CD14-positive monocyte (primary cell): ENCODE measurements around the gene ASB4. TPM values are rescaled to one million over a fixed set of nuclear protein-coding genes. Genes with fewer than 3 reads are reported as not detected.
A peak's percentile ranks its signal among the peaks of the same experiment; 100 is the strongest.

Source experiments
- DNase-seq, 3 donors: peaks; one replicate each; pipeline ENCODE4 v3.0.0-alpha.2; 2011 to 2022
- H2AFZ ChIP-seq: 2 replicates; pipeline ENCODE4 v1.6.0; 2012; ENCODE audit warnings: mild to moderate bottlenecking, low read depth, low read length, inconsistent platforms; ENCODE audit not compliant: insufficient read depth, poor library complexity, severe bottlenecking
- H3K27ac ChIP-seq, 2 donors: 1 replicate in 1 of 2; 2 replicates in 1 of 2; pipeline ENCODE4 v1.5.1; 2012 to 2013; ENCODE audit warnings: low read length in 2 of 2, control low read depth in 1 of 2, inconsistent platforms in 1 of 2, low read depth in 1 of 2, mild to moderate bottlenecking in 1 of 2
- H3K27me3 ChIP-seq, 2 donors: one replicate each; pipeline versions ENCODE4 v1.6.0 to v1.6.1; 2011 to 2013; ENCODE audit warnings: low read length in 2 of 2; ENCODE audit not compliant: control insufficient read depth in 2 of 2, insufficient read depth in 2 of 2
- H3K36me3 ChIP-seq, 2 donors: replicated peaks in 1 of 2; 1 replicate in 1 of 2; 2 replicates in 1 of 2; pipeline versions ENCODE4 v1.5.1 to v1.6.1; 2012 to 2013; ENCODE audit warnings: low read length in 2 of 2, control low read depth in 1 of 2, inconsistent platforms in 1 of 2, mild to moderate bottlenecking in 1 of 2; ENCODE audit not compliant: insufficient read depth in 2 of 2, control insufficient read depth in 1 of 2
- H3K4me1 ChIP-seq, 2 donors: 1 replicate in 1 of 2; 2 replicates in 1 of 2; pipeline versions ENCODE4 v1.5.1 to v1.6.1; 2012 to 2013; ENCODE audit warnings: low read length in 2 of 2, control low read depth in 1 of 2, inconsistent platforms in 1 of 2, mild to moderate bottlenecking in 1 of 2, moderate library complexity in 1 of 2; ENCODE audit not compliant: insufficient read depth in 2 of 2, control insufficient read depth in 1 of 2
- H3K4me2 ChIP-seq: replicated peaks from 2 replicates; pipeline ENCODE3; 2012; ENCODE audit warnings: low read length, moderate library complexity, mild to moderate bottlenecking; ENCODE audit not compliant: poor library complexity, severe bottlenecking; ENCODE audit errors: extremely low read depth
- H3K4me3 ChIP-seq, 3 experiments: fragments of 200-600 bp in 1 of 3; sonication (generic) in 1 of 3; replicated peaks in 1 of 3; 1 replicate in 2 of 3; 2 replicates in 1 of 3; pipeline ENCODE4 v1.5.1; 2011 to 2013; ENCODE audit warnings: low read length in 3 of 3, mild to moderate bottlenecking in 3 of 3, control low read depth in 2 of 3, low read depth in 2 of 3, inconsistent platforms in 1 of 3, moderate library complexity in 1 of 3
- H3K79me2 ChIP-seq: 2 replicates; pipeline ENCODE4 v1.6.0; 2012; ENCODE audit warnings: mild to moderate bottlenecking, control low read depth, inconsistent platforms, low read length, moderate library complexity; ENCODE audit not compliant: insufficient read depth
- H3K9ac ChIP-seq: 2 replicates; pipeline ENCODE4 v1.6.0; 2017; ENCODE audit warnings: low read length, mild to moderate bottlenecking; ENCODE audit not compliant: insufficient read depth, poor library complexity, severe bottlenecking
- H3K9me3 ChIP-seq, 2 donors: replicated peaks in 1 of 2; 1 replicate in 1 of 2; 2 replicates in 1 of 2; pipeline versions ENCODE4 v1.5.1 to v1.6.1; 2012 to 2013; ENCODE audit warnings: low read length in 2 of 2, control low read depth in 1 of 2; ENCODE audit not compliant: control insufficient read depth in 1 of 2, insufficient read depth in 1 of 2
- H4K20me1 ChIP-seq: 2 replicates; pipeline ENCODE4 v1.6.0; 2012; ENCODE audit warnings: mild to moderate bottlenecking, low read length, control low read depth, moderate library complexity; ENCODE audit not compliant: insufficient read depth
- H3K27ac Mint-ChIP-seq, 7 donors: one replicate each; pipeline ENCODE4 v1.8.0; 2020; ENCODE audit warnings: mild to moderate bottlenecking in 7 of 7, mixed read lengths in 7 of 7, moderate library complexity in 6 of 7, inconsistent platforms in 2 of 7
- H3K27me3 Mint-ChIP-seq, 3 donors: one replicate each; pipeline ENCODE4 v1.8.0; 2021 to 2022; ENCODE audit warnings: low read depth in 3 of 3, mild to moderate bottlenecking in 3 of 3, mixed read lengths in 3 of 3, moderate library complexity in 3 of 3, inconsistent platforms in 1 of 3
- H3K36me3 Mint-ChIP-seq, 2 donors: one replicate each; pipeline ENCODE4 v1.8.0; 2020; ENCODE audit warnings: mixed read lengths in 2 of 2, inconsistent platforms in 1 of 2, mild to moderate bottlenecking in 1 of 2
- H3K4me1 Mint-ChIP-seq: one replicate; pipeline ENCODE4 v1.8.0; 2020; ENCODE audit warnings: mild to moderate bottlenecking, mixed read lengths
- H3K4me3 Mint-ChIP-seq, 2 donors: one replicate each; pipeline ENCODE4 v1.8.0; 2020; ENCODE audit warnings: mild to moderate bottlenecking in 2 of 2, mixed read lengths in 2 of 2, moderate library complexity in 1 of 2
- H3K9me3 Mint-ChIP-seq, 7 donors: one replicate each; pipeline ENCODE4 v1.8.0; 2020 to 2022; ENCODE audit warnings: mixed read lengths in 7 of 7, mild to moderate bottlenecking in 6 of 7, moderate library complexity in 6 of 7, inconsistent platforms in 2 of 7
- CTCF ChIP-seq: fragments of 200-600 bp; IDR thresholded peaks from one replicate; pipeline ENCODE4 v1.8.0; 2022; ENCODE audit warnings: antibody characterized with exemption, mild to moderate bottlenecking
- WGBS: methylation state at CpG from one replicate; pipeline ENCODE4 v1.1.5; 2013; ENCODE audit warnings: missing lambda C conversion rate; ENCODE audit not compliant: insufficient coverage; 5-methylcytosine and 5-hydroxymethylcytosine counted together
- intact Hi-C, 2 donors: fragments of 100-400 bp; cut with micrococcal nuclease; formaldehyde crosslinking; loops; one replicate each; pipeline versions ENCODE4 v1.15.0 to v1.15.1; 2023
- polyA plus RNA-seq, 3 donors: library from polyadenylated mRNA; depleted of rRNA in 1 of 3; unstranded in 2 of 3; stranded (reverse) in 1 of 3; fragments of 300-500 nt in 2 of 3; fragments of >200 nt in 1 of 3; fragmentation: Illumina TruSeq in 2 of 3; gene quantifications; 1 replicate in 2 of 3; 2 replicates in 1 of 3; pipeline ENCODE4 v1.2.3, GENCODE V29; 2012 to 2021

ASB4 gene
- polyA plus RNA-seq, 3 donors, result not detected

- Histone ChIP-seq H3K79me2 (peaks cover 10% of the 10 kb centered on the region), H3K4me2 (peak overlapping the region; percentile 8), H3K9me3 (no peaks in the 10 kb centered on the region), H3K9ac (no peak overlapping the region), H3K4me3 (peak overlapping the region in 1 of 3 experiments; percentile 8), H3K27me3 (no peaks in the 10 kb centered on the region), H3K36me3 (peaks cover 98 to 99% of the 10 kb centered on the region in 2 donors), H3K27ac (peak overlapping the region in 1 of 2 donors; percentile 54), H4K20me1 (peaks cover 91% of the 10 kb centered on the region), H2AFZ (no peak overlapping the region), H3K4me1 (peaks cover 29 to 53% of the 10 kb centered on the region in 2 donors)
- no peak for DNase-seq
- Mint-ChIP-seq H3K4me3 (no peak overlapping the region), H3K9me3 (no peaks in the 10 kb centered on the region), H3K27ac (peak overlapping the region in 3 of 7 donors; percentile 13 to 48 (median 40)), H3K4me1 (peaks cover 41% of the 10 kb centered on the region), H3K27me3 (no peaks in the 10 kb centered on the region), H3K36me3 (peaks cover 84 to 91% of the 10 kb centered on the region in 2 donors)
- intact Hi-C loops, result no loop called here
- TF ChIP-seq CTCF, result no peak
Observed at GRCh38 chr7:95589031-95589430, 103.3 kb downstream of the ASB4 start.

DNA sequence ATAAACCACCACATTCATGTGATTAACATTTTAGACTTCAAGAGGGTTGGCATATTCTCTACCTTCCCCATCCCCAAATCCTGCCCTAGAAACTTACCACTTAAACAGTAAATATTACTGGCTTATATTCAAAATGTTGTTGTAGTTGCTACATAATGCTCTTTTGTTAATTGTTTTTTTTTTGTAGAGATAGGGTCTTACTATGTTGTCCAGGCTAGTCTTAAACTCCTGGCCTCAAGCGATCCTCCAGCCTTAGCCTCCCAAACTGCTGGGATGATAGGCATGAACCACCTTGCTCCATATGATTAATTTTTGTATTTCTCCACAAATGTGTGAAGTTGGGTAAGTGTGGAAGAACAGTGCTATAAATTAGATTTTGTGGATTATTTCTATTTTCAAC lies 104.0 kb downstream of the ASB4 start:
- no peaks in the 10 kb centered on the region for H3K9me3 ChIP-seq
- peaks cover 96 to 98% of the 10 kb centered on the region in 2 donors for H3K36me3 ChIP-seq
- Mint-ChIP-seq H3K36me3 (peaks cover 77 to 89% of the 10 kb centered on the region in 2 donors), H3K27me3 (no peaks in the 10 kb centered on the region), H3K27ac (peak overlapping the region in 1 of 7 donors; percentile 41), H3K4me1 (peaks cover 47% of the 10 kb centered on the region), H3K4me3 (no peak overlapping the region), H3K9me3 (no peaks in the 10 kb centered on the region)
- peaks cover 17% of the 10 kb centered on the region for H3K79me2 ChIP-seq
- DNase-seq, result no peak
- no peak overlapping the region for H3K4me3 ChIP-seq
- H2AFZ ChIP-seq, result no peak overlapping the region
- no peak overlapping the region for H3K9ac ChIP-seq
- H3K27me3 ChIP-seq, result no peaks in the 10 kb centered on the region
- peaks cover 35 to 60% of the 10 kb centered on the region in 2 donors for H3K4me1 ChIP-seq
- intact Hi-C loops, result no loop called here
- H4K20me1 ChIP-seq, result peaks cover 91% of the 10 kb centered on the region
- no peak for TF ChIP-seq CTCF
- H3K4me2 ChIP-seq, result no peak overlapping the region
- no CpG with 5 or more reads among the region's 1 CpG for WGBS
- H3K27ac ChIP-seq, result peak overlapping the region in 1 of 2 donors; percentile 38

Other genes with a start within 250 kb of the ASB4 start
- not detected for gene PON1, start 161.4 kb upstream of the ASB4 start, polyA plus RNA-seq
- not detected for gene PON3, start 89.6 kb upstream of the ASB4 start, polyA plus RNA-seq
- gene PON2, start 50.9 kb upstream of the ASB4 start, polyA plus RNA-seq, result 10 to 100 TPM; 11.5 to 14.7 (median 14.4) TPM
- 10 to 100 TPM in 2 of 3 donors, 1 to 10 TPM in 1; 2.2 to 26.0 (median 12.4) TPM for gene PDK4, start 110.6 kb downstream of the ASB4 start, polyA plus RNA-seq